GM19438 (cell line): ENCODE data around the gene RASEF.

Experiments
- ATAC-seq: cut with Tn5 transposase; IDR thresholded peaks from one replicate; pipeline ENCODE4 v1.9.1; 2021; ENCODE audit warnings: low read depth; ENCODE audit not compliant: unreplicated experiment

RASEF gene

DNA sequence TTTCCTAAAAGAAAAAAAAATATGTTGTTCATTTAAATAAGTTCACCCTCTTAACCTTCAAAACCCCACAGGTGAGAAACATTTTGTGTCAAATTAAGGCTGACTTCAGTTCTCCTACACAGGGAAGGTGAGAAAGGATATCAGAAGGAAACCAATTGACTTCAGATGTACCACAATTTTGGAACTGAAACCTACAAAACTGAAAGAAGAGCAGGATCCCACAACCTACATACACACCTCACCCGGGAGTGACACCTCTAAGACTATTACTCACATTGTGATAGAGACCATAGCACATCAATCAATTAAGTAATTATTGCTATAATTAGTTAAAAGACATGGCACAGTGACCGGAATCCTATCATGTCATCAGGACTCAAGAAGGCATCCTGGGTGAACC lies 47.0 kb downstream of the RASEF start:
- no peak for ATAC-seq

DNA sequence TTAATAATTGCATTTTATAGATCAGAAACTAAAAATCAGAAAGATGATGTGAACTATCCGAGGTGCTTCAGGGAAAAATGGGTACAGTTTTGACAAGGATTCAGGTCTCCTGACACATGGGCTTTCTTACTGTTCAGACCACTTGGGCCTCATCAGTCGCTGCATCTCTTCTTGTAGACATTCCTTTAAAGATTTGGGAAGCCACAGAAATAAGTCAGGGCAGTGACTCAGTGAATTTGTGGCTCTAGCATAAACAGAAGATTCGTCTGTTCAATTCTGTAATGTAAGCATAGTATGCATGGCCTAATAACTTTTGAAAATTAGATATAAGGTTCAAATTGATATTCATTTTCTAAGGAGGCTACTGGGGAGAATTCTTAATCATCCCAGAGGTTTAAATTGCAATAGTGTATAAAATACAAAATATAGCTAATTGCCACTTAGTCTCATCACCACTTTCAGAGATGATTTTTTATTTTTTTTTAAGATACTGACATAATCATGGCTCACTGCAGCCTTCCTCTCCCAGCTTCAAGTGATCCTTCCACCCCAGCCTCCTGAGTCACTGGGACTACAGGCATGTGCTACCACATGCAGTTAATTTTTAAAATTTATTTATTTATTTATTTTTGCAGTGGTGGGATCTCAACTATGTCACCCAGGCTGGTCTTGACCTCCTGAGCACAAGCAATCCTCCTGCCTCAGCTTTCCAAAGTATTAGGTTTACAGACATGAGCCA lies 48.9 kb downstream of the RASEF start:
- no peak for ATAC-seq

DNA sequence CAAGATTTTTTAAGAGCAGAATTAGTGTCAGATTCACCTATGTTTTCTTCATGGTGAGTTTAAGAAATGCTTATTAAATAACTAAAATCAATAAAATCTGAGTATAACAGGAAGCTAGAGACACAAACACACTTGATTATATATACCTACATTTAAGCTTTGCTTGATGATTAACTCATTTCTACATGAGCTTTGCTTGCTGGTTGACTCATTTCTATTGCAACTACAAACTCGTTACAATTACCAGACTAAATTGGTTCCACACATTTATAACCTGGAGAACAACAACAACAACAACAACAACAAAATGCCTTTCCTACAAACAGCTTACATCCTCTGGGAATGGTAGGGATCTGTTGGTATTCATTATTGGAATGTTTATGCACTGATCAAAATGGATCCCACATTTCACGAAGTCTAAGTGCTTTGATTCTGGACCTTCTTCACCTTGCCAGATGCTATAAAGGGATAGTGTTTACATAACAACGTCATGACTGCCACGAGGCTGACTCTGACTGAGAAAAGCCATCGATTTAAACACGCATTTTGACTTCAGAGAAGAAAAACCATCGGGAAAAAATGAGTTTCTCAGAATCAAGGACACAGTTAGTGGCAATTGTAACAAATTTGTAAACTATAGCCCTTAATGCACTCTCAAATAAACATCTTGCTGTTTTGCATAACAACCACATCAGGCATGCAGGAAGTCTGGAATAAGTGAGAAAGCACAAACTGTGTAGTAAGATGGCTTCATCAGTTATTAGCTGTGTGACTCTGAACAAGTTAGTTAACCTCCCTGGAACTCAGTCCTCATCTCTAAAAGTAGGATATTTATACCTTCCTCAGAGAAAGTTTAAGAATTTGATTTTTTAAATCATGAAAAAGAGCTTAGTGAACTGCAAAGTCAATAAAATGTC lies 49.8 kb downstream of the RASEF start:
- ATAC-seq = no peak

DNA sequence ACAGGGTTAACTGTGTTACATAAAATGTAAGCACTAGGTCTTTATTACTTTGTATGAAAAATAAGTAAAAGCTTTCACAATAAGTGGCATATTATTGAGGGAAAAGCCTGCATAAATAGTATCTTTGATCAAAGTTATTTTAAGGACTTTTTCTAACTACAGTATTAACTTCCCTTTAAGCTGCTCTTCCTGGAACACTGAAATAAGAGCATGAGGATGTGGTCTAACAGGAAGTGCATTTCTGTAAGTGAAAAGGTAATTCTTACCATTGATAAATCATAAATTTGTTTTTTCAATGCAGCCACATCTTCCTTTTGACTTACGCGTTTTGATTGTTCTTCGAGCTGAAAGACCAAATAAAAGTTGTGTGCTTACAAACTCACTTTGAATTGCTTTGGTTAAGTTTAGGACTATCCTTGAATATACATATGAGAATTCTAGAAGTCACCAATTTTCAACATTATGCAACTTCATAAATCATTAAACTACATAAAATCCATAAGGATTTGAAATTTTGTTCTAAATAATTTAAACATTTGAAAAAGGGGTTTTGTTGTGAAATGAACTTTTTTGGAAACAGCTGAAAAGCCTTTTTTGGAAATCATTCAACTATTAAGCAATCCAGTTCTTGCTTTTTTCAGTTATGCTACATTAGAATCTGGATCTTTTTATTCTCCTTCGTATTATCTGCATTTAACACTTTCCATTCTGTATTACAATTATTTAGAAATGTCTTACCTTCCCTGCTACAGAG lies 50.6 kb downstream of the RASEF start:
- ATAC-seq = no peak

DNA sequence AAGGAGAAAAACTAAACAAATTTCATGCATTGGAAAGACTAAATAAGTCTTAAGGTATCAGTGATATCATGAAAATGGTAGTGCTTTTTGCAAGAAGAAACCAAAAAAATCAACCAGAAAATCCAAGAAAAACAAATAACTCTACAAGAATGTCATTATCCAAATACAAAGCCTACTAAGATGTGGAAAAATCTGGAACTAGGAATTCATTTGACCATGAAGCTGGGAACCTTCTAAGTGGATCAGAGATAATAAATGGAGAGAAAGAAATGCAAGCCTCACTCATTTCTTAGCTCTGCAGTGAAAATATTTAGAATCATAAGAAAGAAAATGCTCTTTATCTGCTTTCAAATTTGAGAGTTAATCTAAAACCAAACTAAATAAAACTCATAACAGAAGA lies 51.3 kb downstream of the RASEF start:
- ATAC-seq = no peak

DNA sequence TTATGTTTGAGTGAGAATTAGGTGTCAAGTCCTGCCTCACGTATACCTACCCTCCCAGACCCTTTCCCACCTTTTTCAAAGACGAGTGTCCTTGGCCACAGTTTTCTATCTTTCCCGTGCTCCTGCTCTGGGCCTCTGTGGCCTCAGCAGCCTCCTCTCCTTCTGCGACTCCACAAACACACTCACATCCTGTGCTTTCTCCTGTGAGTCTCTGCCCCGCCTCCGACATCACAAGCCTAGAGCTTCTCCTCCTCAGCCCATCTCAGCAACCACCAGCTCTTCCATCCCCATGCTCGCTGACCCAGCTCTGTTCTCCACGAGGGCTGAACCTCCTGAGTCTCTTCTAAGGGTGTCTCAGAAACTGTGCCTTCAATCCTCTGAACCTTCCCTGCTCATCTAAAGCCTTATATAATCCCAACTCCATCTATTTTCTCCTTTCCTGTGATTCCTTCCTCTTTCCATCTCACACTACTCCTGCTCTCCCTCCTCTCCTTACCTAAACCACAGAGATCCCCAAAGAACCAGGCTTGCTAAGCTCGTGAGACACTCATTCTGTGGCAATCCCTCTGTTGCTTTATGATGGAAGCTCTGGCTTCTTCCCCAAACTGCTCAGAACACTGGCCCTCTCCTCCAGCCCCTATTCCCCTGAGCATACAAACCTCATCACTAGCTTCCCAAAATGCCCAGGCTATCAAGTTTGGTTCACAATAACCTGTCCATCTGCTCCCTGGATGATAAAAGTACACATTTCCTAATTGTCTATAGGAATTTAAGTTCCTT lies 55.2 kb downstream of the RASEF start:
- ATAC-seq = no peak

DNA sequence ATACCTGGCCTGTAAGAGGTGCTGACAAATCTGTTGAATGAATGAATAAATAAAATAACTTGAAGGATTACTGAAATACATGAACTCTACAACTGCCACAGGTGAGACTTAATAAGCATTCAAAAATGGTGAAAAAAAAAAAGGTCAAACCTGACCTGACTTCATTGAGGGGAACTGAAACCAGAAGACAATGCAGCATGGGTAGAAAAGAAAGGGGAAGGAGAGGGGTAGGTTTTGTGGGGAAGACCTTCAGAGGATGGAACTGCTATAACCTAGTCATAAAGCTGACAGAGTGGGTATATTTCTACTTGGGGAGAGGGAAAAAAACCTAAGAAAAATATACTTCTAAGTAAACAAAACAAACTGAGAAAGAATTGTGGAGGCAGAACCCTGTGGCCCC lies 56.6 kb downstream of the RASEF start:
- peak; percentile 68 for ATAC-seq

DNA sequence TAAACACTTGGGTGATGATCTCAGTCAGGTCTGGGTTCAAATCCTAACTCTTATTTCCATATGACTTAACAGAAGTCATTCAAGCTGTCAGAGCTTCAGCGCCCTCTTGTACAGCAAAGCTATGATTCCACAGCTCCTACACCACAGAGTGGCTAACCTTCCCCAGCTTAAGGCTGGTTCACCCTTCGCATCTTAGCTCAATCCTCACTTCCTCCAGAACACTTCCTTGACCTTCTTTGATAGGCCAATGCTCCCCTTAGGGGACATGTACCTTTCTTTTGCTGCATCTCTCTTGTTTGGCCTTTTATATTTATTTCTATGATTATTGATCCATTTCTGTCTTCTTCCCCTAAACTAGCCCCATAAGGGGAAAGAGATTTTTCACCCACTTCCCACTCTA lies 57.0 kb downstream of the RASEF start:
- ATAC-seq = no peak

DNA sequence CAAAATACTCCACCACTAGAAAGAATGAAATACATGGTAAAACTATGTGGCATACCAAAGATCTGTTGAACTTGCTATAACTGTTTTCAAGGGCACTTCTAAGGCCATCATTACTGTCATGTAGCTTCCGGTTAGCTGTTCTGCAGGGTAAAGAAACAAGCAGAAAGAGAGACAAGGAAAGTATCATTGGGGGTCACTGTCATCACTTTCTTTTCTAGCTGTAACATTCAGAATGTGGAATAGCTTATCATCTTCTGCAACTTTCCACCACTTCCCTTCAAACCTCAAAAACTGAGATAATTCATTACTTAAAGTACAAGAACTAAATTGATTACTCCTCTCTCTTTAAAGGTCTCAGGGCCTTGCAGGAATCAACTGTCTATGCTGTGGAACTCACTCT lies 57.6 kb downstream of the RASEF start:
- no peak for ATAC-seq

DNA sequence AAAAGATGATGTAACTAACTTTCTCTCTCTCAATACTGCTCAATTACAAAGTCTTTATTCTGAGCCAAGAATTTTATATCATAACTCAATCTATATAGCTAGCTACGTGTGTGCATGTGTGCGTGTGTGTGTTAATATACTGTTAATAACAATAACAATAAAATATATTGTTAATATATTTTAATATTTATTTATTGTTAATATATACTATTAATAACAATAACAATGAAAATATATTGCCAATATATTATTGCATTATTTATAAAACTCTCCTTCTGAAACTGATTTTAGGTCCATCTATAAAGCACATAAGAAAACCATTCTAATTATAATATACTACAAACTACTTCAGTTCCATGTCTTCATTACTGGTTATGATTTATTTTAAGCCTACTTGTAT lies 60.6 kb downstream of the RASEF start:
- no peak for ATAC-seq

DNA sequence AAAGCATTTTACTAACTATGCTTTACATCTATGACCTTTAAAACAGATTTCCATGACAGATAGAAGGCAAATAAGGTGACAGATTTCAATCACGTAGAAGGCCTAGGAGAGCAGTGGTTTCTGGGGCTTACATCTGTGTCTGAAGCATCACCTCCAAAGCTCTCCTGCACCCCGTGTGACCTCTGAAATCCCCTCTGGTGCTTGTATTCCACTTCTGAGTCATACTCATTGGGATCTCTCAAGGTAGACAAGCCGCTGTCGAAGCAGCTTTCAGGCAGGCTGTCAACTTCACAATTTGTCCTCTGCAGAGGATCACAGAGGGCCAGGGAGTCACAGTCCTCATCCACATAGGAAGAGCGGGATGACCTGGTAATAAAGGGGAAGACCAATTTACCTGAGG lies 62.2 kb downstream of the RASEF start:
- ATAC-seq = no peak

DNA sequence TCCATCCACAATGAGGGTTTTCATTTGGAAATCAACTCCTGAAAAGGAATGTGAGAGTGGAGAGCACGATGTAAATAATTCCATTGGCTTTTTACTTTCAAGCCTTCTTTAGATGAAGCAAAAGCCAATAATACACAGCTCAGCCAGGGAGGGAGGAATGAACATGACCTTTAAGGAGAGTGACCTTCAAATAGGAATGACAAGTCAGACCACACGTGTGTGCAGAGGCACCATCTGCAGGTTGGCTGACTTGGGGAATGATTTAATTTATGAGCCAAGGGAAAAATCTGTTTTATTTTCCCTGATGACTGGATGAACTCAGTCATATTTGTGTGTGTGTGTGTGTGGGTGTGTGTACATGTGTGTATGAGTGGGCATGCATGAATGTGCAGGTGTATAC lies 64.5 kb downstream of the RASEF start:
- ATAC-seq = no peak

DNA sequence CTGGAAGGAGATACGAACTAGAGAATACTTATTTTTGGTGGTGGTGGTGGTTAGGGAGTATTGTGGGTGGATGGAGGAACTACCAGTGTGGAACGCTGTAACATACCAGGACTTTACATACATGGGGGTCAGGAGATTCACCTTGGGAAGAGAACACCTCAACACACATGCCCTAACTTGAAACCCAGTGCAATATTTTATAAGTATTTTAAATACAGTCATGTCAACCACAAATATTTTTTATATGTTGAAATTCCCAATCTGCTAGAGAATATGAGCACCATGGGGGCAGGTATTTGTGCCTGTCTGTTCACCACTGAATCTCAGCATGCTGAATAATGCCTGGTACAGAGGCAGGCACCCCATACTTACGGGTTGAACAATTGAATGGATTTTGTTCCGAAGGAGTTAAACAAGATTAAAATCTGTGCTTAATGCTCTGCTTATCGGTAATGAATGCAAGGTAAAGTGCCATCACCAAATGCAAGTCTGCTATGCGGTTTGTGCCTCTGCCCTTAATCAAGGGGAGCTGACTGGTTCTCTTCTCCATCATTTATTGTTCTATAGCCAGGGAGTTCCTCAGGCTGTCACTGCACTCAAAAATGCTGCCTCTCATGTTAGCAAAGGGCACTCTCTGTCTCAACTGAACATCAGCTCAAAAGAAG lies 65.3 kb downstream of the RASEF start:
- ATAC-seq = no peak

DNA sequence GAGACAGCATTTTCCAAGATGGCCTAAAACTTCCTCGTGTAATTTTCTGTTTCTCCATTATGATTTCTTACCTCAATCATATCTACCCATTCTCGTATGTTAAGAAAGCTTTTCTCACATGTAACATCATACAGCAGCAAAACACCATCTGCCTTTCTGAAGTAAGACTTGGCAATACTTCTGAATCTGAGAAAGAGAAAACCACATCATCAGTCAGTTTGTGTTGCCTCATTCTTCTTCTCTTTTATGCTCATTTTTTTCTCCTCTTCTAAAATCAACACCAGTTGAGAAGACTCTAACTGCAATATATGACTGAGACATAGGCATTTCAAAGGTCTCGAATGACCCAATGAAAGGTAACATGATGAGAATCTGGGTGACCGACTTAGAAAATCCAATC lies 66.0 kb downstream of the RASEF start:
- ATAC-seq = no peak

DNA sequence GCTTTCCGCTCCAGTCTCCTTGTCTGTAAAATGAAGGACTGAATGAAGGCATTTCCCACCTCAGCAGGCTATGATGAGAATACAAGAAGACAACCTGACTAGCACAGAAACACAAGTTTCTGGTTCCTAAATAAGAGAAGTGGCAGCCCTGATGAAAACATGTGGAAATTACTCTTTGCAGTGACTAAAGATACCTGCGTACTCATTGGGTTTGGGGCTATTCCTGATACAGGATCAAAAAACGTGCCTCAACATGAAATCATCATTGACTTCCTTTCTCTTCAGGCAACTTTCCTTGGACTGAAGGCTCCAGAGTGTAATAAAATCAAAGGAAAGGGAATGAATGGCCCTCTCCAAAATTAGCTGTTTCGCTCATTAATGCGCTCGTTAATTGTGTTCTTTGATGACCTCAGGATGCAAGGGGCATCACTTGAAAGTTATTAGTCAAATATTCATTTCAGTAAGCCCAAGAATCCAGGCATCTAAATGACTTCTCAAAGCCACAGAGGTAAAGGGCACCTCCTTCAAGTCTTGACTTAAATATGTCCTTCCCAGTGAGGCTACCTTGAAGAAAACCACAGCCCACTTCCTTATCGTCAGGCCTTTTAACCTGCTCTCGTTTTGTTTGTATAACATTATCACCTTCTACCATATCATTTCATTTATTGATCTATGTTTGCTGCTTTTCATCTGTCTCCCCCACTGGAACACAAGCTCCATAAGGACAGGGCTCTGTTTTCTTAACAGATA lies 68.9 kb downstream of the RASEF start:
- ATAC-seq = no peak

DNA sequence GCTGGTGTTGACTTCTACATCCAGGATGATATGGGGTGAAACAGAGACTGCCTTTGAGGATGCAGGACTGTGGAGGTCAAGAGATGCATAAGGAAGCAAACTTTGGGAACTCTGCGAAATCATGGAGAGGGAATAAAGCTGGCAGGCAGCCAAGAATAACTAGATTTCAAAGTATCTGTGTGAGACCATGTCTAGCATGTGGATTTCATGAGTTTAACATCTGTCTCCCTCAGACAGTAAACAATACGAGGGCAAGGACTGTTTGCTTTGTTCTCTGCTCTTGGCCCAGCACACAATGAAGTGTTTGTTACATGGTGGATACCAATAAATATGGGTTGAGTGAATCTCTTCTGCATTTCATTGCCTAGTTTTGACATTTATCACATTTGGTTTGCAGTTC lies 71.3 kb downstream of the RASEF start:
- ATAC-seq = no peak

DNA sequence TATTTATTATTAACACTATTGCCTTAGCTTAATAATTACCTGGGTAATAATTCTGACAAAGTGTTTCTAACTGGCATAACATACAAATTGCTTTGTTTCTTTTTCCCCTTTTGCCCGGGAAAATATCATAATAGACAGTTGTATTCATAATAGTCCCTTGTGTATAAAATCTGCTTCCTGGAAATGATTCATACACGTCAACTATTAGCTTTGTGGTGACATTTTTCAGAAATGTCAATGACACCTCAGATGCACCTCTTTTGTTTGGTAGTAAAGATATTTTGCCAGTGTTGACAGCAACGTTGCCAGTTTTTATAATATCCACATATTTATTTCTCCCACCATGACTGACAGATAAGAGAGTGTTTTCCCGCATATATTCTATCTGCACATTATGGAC lies 73.0 kb downstream of the RASEF start:
- no peak for ATAC-seq

DNA sequence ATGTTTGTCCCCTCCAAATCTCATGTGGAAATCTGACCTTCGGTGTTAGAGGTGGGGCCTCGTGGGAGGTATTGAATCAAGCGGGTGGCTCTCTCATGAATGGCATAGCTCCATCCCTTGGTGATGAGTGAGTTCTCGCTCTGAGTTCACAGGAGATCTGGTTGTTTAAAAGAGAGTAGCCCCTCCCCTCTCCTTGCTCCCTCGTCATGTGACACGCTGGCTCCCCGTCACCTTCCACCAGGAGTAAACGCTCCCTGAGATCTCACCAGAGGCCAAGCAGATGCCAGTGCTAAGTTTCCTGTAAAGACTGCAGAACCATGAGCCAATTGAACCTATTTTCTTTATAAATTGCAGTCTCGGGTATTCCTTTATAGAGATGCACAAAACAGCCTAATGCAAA lies 74.5 kb downstream of the RASEF start:
- ATAC-seq = no peak
